HEK293 (cell line): Measurements from ENCODE around the gene TSPAN9.

Experiments used
- CTCF ChIA-PET: fragments of 350-600 bp; formaldehyde crosslinking; extraction: SDS; loops from one replicate; lab custom pipeline; 2021; ENCODE audit warnings: antibody characterized with exemption; lab: Yijun Ruan, JAX
- POLR2A ChIA-PET: fragments of 300-600 bp; formaldehyde crosslinking; extraction: SDS; loops from one replicate; lab custom pipeline; 2020; ENCODE audit warnings: antibody characterized with exemption, inconsistent platforms; lab: Yijun Ruan, JAX
- H3K27ac ChIP-seq: fragments of 200-500 bp; sonication (Bioruptor generic); 2 replicates; pipeline ENCODE4 v1.5.1; 2014; ENCODE audit warnings: low read depth, low read length, control low read depth, inconsistent platforms; ENCODE audit errors: extremely low read depth
- H3K36me3 ChIP-seq, 2 experiments: fragments of 200-500 bp in 1 of 2; sonication (Bioruptor generic) in 1 of 2; 1 replicate in 1 of 2; 2 replicates in 1 of 2; pipeline ENCODE4 v1.5.1; 2014 to 2017; ENCODE audit warnings: inconsistent platforms in 2 of 2, low read length in 2 of 2; ENCODE audit not compliant: control insufficient read depth in 2 of 2, insufficient read depth in 1 of 2
- H3K4me1 ChIP-seq: fragments of 200-500 bp; sonication (Bioruptor generic); 2 replicates; pipeline ENCODE4 v1.5.1; 2014; ENCODE audit warnings: mild to moderate bottlenecking, low read length, inconsistent platforms; ENCODE audit not compliant: control insufficient read depth, insufficient read depth
- H3K4me3 ChIP-seq: 2 replicates; pipeline ENCODE4 v1.5.1; 2011; ENCODE audit warnings: low read depth, mild to moderate bottlenecking, control low read depth, low read length, moderate library complexity
- H3K9me3 ChIP-seq: fragments of 200-500 bp; sonication (Bioruptor generic); 2 replicates; pipeline ENCODE4 v1.5.1; 2014; ENCODE audit warnings: low read depth, low read length, inconsistent platforms; ENCODE audit not compliant: control insufficient read depth, insufficient read depth
- ATF2 ChIP-seq: fragments of 450-650 bp; formaldehyde crosslinking; IDR thresholded peaks from 2 replicates; pipeline ENCODE4 v1.5.1; 2016; ENCODE audit warnings: missing biosample characterization, missing genetic modification characterization, low read depth
- GLIS1 ChIP-seq: fragments of 450-650 bp; formaldehyde crosslinking; IDR thresholded peaks from 2 replicates; pipeline ENCODE4 v1.5.1; 2016; ENCODE audit warnings: missing biosample characterization, missing genetic modification characterization
- INSM2 ChIP-seq: fragments of 450-650 bp; formaldehyde crosslinking; IDR thresholded peaks from 2 replicates; pipeline ENCODE4 v1.5.1; 2016; ENCODE audit warnings: missing biosample characterization, missing genetic modification characterization
- TCF7L2 ChIP-seq: IDR thresholded peaks from 2 replicates; pipeline ENCODE4 v1.6.1; 2011; ENCODE audit warnings: low read depth, mild to moderate bottlenecking, inconsistent platforms, low read length, moderate library complexity, borderline replicate concordance
- ZIC2 ChIP-seq: fragments of 450-650 bp; formaldehyde crosslinking; IDR thresholded peaks from 2 replicates; pipeline ENCODE4 v1.5.1; 2016; ENCODE audit warnings: missing biosample characterization, missing genetic modification characterization
- ZNF184 ChIP-seq: fragments of 450-650 bp; IDR thresholded peaks from 2 replicates; pipeline ENCODE4 v1.5.1; 2018; ENCODE audit warnings: missing biosample characterization, mild to moderate bottlenecking, missing genetic modification characterization
- ZNF214 ChIP-seq: fragments of 450-650 bp; formaldehyde crosslinking; IDR thresholded peaks from 2 replicates; pipeline ENCODE4 v1.5.1; 2017; ENCODE audit warnings: missing biosample characterization, mild to moderate bottlenecking, missing genetic modification characterization, borderline replicate concordance
- ZNF391 ChIP-seq: fragments of 450-650 bp; formaldehyde crosslinking; IDR thresholded peaks from 2 replicates; pipeline ENCODE4 v1.5.1; 2016; ENCODE audit warnings: low read depth, missing biosample characterization, missing genetic modification characterization, borderline replicate concordance
- ZNF394 ChIP-seq: fragments of 450-650 bp; formaldehyde crosslinking; IDR thresholded peaks from 2 replicates; pipeline ENCODE4 v1.5.1; 2016; ENCODE audit warnings: missing biosample characterization, missing genetic modification characterization, mild to moderate bottlenecking, moderate library complexity, borderline replicate concordance
- ZNF514 ChIP-seq: fragments of 450-650 bp; formaldehyde crosslinking; IDR thresholded peaks from 2 replicates; pipeline ENCODE4 v1.5.1; 2016; ENCODE audit warnings: missing biosample characterization, missing genetic modification characterization
- ZNF555 ChIP-seq: fragments of 450-650 bp; formaldehyde crosslinking; conservative IDR thresholded peaks from 2 replicates; pipeline ENCODE4 v1.5.1; 2017; ENCODE audit warnings: missing biosample characterization, mild to moderate bottlenecking, missing genetic modification characterization, inconsistent platforms
- ZNF792 ChIP-seq: fragments of 450-650 bp; formaldehyde crosslinking; IDR thresholded peaks from 2 replicates; pipeline ENCODE4 v1.5.1; 2016; ENCODE audit warnings: missing biosample characterization, missing genetic modification characterization
- ZSCAN5A ChIP-seq: fragments of 450-650 bp; formaldehyde crosslinking; IDR thresholded peaks from 2 replicates; pipeline ENCODE4 v1.5.1; 2016; ENCODE audit warnings: missing biosample characterization, missing genetic modification characterization
- TF ChIP-seq, protein P1 (sequence below): fragments of 450-650 bp; formaldehyde crosslinking; IDR thresholded peaks from 2 replicates; pipeline ENCODE4 v1.5.1; 2016; ENCODE audit warnings: missing biosample characterization, missing genetic modification characterization
- TF ChIP-seq, protein P2 (sequence below): fragments of 450-650 bp; formaldehyde crosslinking; IDR thresholded peaks from 2 replicates; pipeline ENCODE4 v1.5.1; 2016; ENCODE audit warnings: missing biosample characterization, missing genetic modification characterization
- TF ChIP-seq, protein P3 (sequence below): fragments of 450-650 bp; IDR thresholded peaks from 2 replicates; pipeline ENCODE4 v1.5.1; 2018; ENCODE audit warnings: missing biosample characterization, missing genetic modification characterization
- TF ChIP-seq, protein P4 (sequence below): fragments of 450-650 bp; formaldehyde crosslinking; IDR thresholded peaks from 2 replicates; pipeline ENCODE4 v1.5.1; 2017; ENCODE audit warnings: missing biosample characterization, missing genetic modification characterization
- TF ChIP-seq, protein P5 (sequence below): fragments of 450-650 bp; IDR thresholded peaks from 2 replicates; pipeline ENCODE4 v1.5.1; 2018; ENCODE audit warnings: missing biosample characterization, mild to moderate bottlenecking, missing genetic modification characterization
- TF ChIP-seq, protein P6 (sequence below): fragments of 450-650 bp; formaldehyde crosslinking; IDR thresholded peaks from 2 replicates; pipeline ENCODE4 v1.5.1; 2016; ENCODE audit warnings: missing biosample characterization, missing genetic modification characterization

Gene TSPAN9

DNA sequence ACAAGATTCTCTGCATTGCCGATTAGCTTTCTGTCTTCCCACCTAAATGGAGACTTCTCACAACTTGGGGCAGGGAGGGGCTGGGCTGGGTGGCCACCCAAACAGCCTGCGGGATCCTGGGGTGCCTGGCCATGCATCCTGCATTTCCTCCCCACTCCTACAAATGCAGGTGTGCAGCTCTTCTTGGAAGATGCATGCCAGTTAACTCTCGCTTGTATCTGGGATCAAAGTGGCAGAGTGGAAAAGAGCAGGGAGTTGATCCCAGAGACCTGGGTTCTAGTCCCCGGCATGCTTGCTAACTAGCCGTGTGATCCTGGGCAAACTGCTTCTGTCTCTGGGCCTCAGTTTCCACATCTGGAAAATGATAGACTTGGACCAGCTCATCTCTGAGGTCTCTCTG is 136.6 kb downstream of the TSPAN9 start:
- TF ChIP-seq, protein P1, sequence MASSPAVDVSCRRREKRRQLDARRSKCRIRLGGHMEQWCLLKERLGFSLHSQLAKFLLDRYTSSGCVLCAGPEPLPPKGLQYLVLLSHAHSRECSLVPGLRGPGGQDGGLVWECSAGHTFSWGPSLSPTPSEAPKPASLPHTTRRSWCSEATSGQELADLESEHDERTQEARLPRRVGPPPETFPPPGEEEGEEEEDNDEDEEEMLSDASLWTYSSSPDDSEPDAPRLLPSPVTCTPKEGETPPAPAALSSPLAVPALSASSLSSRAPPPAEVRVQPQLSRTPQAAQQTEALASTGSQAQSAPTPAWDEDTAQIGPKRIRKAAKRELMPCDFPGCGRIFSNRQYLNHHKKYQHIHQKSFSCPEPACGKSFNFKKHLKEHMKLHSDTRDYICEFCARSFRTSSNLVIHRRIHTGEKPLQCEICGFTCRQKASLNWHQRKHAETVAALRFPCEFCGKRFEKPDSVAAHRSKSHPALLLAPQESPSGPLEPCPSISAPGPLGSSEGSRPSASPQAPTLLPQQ (tag by site-specific recombination): no peak
- TF ChIP-seq INSM2 (tag by site-specific recombination): no peak
- no peak for TF ChIP-seq ZNF214 (tag by site-specific recombination)
- TF ChIP-seq ZNF394 (tag by site-specific recombination): no peak
- TF ChIP-seq, protein P2, sequence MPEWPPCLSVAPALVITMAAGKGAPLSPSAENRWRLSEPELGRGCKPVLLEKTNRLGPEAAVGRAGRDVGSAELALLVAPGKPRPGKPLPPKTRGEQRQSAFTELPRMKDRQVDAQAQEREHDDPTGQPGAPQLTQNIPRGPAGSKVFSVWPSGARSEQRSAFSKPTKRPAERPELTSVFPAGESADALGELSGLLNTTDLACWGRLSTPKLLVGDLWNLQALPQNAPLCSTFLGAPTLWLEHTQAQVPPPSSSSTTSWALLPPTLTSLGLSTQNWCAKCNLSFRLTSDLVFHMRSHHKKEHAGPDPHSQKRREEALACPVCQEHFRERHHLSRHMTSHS (tag by site-specific recombination): no peak
- TF ChIP-seq, protein P3, sequence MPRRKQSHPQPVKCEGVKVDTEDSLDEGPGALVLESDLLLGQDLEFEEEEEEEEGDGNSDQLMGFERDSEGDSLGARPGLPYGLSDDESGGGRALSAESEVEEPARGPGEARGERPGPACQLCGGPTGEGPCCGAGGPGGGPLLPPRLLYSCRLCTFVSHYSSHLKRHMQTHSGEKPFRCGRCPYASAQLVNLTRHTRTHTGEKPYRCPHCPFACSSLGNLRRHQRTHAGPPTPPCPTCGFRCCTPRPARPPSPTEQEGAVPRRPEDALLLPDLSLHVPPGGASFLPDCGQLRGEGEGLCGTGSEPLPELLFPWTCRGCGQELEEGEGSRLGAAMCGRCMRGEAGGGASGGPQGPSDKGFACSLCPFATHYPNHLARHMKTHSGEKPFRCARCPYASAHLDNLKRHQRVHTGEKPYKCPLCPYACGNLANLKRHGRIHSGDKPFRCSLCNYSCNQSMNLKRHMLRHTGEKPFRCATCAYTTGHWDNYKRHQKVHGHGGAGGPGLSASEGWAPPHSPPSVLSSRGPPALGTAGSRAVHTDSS (tag by site-specific recombination): no peak
- TF ChIP-seq ZNF391 (tag by site-specific recombination): no peak
- TF ChIP-seq ZNF514 (tag by site-specific recombination): no peak
- TF ChIP-seq TCF7L2: no peak
- TF ChIP-seq ZNF555: no peak
- no peak for TF ChIP-seq ATF2 (tag by site-specific recombination)
- no peak for TF ChIP-seq ZNF184 (tag by site-specific recombination)
- TF ChIP-seq, protein P4, sequence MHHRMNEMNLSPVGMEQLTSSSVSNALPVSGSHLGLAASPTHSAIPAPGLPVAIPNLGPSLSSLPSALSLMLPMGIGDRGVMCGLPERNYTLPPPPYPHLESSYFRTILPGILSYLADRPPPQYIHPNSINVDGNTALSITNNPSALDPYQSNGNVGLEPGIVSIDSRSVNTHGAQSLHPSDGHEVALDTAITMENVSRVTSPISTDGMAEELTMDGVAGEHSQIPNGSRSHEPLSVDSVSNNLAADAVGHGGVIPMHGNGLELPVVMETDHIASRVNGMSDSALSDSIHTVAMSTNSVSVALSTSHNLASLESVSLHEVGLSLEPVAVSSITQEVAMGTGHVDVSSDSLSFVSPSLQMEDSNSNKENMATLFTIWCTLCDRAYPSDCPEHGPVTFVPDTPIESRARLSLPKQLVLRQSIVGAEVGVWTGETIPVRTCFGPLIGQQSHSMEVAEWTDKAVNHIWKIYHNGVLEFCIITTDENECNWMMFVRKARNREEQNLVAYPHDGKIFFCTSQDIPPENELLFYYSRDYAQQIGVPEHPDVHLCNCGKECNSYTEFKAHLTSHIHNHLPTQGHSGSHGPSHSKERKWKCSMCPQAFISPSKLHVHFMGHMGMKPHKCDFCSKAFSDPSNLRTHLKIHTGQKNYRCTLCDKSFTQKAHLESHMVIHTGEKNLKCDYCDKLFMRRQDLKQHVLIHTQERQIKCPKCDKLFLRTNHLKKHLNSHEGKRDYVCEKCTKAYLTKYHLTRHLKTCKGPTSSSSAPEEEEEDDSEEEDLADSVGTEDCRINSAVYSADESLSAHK (tag by site-specific recombination): no peak
- TF ChIP-seq, protein P5, sequence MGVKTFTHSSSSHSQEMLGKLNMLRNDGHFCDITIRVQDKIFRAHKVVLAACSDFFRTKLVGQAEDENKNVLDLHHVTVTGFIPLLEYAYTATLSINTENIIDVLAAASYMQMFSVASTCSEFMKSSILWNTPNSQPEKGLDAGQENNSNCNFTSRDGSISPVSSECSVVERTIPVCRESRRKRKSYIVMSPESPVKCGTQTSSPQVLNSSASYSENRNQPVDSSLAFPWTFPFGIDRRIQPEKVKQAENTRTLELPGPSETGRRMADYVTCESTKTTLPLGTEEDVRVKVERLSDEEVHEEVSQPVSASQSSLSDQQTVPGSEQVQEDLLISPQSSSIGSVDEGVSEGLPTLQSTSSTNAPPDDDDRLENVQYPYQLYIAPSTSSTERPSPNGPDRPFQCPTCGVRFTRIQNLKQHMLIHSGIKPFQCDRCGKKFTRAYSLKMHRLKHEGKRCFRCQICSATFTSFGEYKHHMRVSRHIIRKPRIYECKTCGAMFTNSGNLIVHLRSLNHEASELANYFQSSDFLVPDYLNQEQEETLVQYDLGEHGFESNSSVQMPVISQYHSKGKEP (tag by site-specific recombination): no peak
- TF ChIP-seq GLIS1 (tag by site-specific recombination): no peak
- no peak for TF ChIP-seq ZNF792 (tag by site-specific recombination)
- no peak for TF ChIP-seq ZIC2
- TF ChIP-seq, protein P6, sequence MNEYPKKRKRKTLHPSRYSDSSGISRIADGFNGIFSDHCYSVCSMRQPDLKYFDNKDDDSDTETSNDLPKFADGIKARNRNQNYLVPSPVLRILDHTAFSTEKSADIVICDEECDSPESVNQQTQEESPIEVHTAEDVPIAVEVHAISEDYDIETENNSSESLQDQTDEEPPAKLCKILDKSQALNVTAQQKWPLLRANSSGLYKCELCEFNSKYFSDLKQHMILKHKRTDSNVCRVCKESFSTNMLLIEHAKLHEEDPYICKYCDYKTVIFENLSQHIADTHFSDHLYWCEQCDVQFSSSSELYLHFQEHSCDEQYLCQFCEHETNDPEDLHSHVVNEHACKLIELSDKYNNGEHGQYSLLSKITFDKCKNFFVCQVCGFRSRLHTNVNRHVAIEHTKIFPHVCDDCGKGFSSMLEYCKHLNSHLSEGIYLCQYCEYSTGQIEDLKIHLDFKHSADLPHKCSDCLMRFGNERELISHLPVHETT: no peak
- TF ChIP-seq ZSCAN5A (tag by site-specific recombination): no peak
- no peak overlapping the region for H3K27ac ChIP-seq
- CTCF ChIA-PET: interaction anchor here (0.7 to 7.1 kb wide), 5 partner anchors 11 to 86 kb away, joined by 3 to 36 read pairs (median 4); no protein-coding TSS in a partner anchor
- no peaks in the 10 kb centered on the region for H3K9me3 ChIP-seq
- POLR2A ChIA-PET: no interaction called here
- peaks cover 4% of the 10 kb centered on the region; the same call in 1 of the 2 replicates for H3K4me1 ChIP-seq
- no peak overlapping the region for H3K4me3 ChIP-seq
- H3K36me3 ChIP-seq: no peaks in the 10 kb centered on the region
